Smooth muscle cell (in vitro differentiated cells): ENCODE data around the gene HOMER3. TPM values are rescaled to one million over a fixed set of nuclear protein-coding genes. Genes with fewer than 3 reads are reported as not detected.

Experiments
- DNase-seq: peaks from one replicate; lab custom pipeline; 2025; ENCODE audit not compliant: unreplicated experiment; lab: John Stamatoyannopoulos, UW
- H2AFZ ChIP-seq: fragments of 200-600 bp; sonication (generic); 2 replicates; pipeline ENCODE4 v1.6.0; 2016; ENCODE audit warnings: antibody characterized with exemption, low read depth, mild to moderate bottlenecking
- H3F3A ChIP-seq: fragments of 200-600 bp; sonication (generic); 2 replicates; pipeline ENCODE4 v1.6.0; 2017; ENCODE audit warnings: antibody characterized with exemption, low read depth
- H3K27ac ChIP-seq: fragments of 200-600 bp; sonication (generic); 2 replicates; pipeline ENCODE4 v1.5.1; 2016; ENCODE audit warnings: low read depth, mild to moderate bottlenecking
- H3K27me3 ChIP-seq: fragments of 200-600 bp; sonication (generic); 2 replicates; pipeline ENCODE4 v1.6.1; 2016; ENCODE audit warnings: low read depth, mild to moderate bottlenecking
- H3K36me3 ChIP-seq: fragments of 200-600 bp; sonication (generic); 2 replicates; pipeline ENCODE4 v1.5.1; 2016; ENCODE audit warnings: low read depth
- H3K4me1 ChIP-seq: fragments of 200-600 bp; sonication (generic); 2 replicates; pipeline ENCODE4 v1.5.1; 2016; ENCODE audit warnings: low read depth
- H3K4me2 ChIP-seq: fragments of 200-600 bp; sonication (generic); 2 replicates; pipeline ENCODE4 v1.6.0; 2016; ENCODE audit warnings: mild to moderate bottlenecking
- H3K4me3 ChIP-seq: fragments of 200-600 bp; sonication (generic); 2 replicates; pipeline ENCODE4 v1.5.1; 2016; ENCODE audit warnings: mild to moderate bottlenecking
- H3K79me2 ChIP-seq: fragments of 200-600 bp; sonication (generic); 2 replicates; pipeline ENCODE4 v1.6.0; 2016; ENCODE audit warnings: low read depth, mild to moderate bottlenecking
- H3K9ac ChIP-seq: fragments of 200-600 bp; sonication (generic); 2 replicates; pipeline ENCODE4 v1.6.0; 2016; ENCODE audit warnings: low read depth
- H3K9me3 ChIP-seq: fragments of 200-600 bp; sonication (generic); replicated peaks from 2 replicates; pipeline ENCODE4 v1.5.1; 2016; ENCODE audit warnings: low read depth
- H4K20me1 ChIP-seq: fragments of 200-600 bp; sonication (generic); 2 replicates; pipeline ENCODE4 v1.6.0; 2016; ENCODE audit warnings: low read depth
- CTCF ChIP-seq: fragments of 200-600 bp; sonication (generic); IDR thresholded peaks from 2 replicates; pipeline ENCODE4 v1.5.1; 2017; ENCODE audit warnings: borderline replicate concordance, mild to moderate bottlenecking, antibody characterized with exemption; ENCODE audit not compliant: insufficient read depth, poor library complexity, severe bottlenecking
- WGBS: methylation state at CpG from one replicate; pipeline ENCODE4 v1.1.7; 2016; ENCODE audit warnings: low lambda C conversion rate; 5-methylcytosine and 5-hydroxymethylcytosine counted together
- polyA plus RNA-seq: library from polyadenylated mRNA; unstranded; fragments of >200 nt; fragmentation: Nextera tagmentation; extraction: Ambion mirVana; gene quantifications from 2 replicates; pipeline ENCODE4 v1.2.1, GENCODE V29; 2016
- total RNA-seq: library from RNA; depleted of rRNA; stranded (reverse); fragments of >200 nt; gene quantifications from 2 replicates; pipeline ENCODE4 v1.2.3, GENCODE V29; 2014

HOMER3 gene
- total and polyA plus RNA-seq, 2 experiments from 2014 or later: 37.4 to 88.1 TPM

DNA sequence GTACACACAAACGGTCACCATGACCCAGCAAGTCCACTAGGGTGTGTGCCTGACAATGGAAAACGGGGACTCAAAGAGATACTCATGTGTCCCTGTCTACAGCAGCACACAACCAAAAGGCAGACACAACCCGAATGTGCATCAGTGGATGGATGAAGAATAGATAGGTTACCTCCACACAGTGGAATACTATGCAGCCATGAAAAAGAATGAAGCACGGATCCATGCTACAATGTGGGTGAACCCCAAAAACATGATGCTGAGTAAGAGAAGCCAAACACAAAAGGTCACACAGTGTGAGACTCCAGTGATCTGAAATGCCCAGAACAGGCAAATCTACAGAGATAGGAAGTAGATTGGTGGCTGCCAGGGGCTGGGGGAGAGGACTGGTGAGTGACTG lies 54.0 kb downstream of the HOMER3 start:
- H3K9me3 ChIP-seq: no peaks in the 10 kb centered on the region
- no peak overlapping the region for H3K4me2 ChIP-seq
- no peaks in the 10 kb centered on the region for H3K79me2 ChIP-seq
- no peak for TF ChIP-seq CTCF
- no peak overlapping the region for H3K4me3 ChIP-seq
- no peaks in the 10 kb centered on the region for H3K4me1 ChIP-seq
- H4K20me1 ChIP-seq: no peaks in the 10 kb centered on the region
- no peak overlapping the region for H2AFZ ChIP-seq
- DNase-seq: no peak
- no peaks in the 10 kb centered on the region for H3K27me3 ChIP-seq
- no peaks in the 10 kb centered on the region for H3K36me3 ChIP-seq
- H3F3A ChIP-seq: no peaks in the 10 kb centered on the region
- no peak overlapping the region for H3K9ac ChIP-seq
- WGBS: 98% methylated on average over 4 of the region's 4 CpGs
- H3K27ac ChIP-seq: no peak overlapping the region

DNA sequence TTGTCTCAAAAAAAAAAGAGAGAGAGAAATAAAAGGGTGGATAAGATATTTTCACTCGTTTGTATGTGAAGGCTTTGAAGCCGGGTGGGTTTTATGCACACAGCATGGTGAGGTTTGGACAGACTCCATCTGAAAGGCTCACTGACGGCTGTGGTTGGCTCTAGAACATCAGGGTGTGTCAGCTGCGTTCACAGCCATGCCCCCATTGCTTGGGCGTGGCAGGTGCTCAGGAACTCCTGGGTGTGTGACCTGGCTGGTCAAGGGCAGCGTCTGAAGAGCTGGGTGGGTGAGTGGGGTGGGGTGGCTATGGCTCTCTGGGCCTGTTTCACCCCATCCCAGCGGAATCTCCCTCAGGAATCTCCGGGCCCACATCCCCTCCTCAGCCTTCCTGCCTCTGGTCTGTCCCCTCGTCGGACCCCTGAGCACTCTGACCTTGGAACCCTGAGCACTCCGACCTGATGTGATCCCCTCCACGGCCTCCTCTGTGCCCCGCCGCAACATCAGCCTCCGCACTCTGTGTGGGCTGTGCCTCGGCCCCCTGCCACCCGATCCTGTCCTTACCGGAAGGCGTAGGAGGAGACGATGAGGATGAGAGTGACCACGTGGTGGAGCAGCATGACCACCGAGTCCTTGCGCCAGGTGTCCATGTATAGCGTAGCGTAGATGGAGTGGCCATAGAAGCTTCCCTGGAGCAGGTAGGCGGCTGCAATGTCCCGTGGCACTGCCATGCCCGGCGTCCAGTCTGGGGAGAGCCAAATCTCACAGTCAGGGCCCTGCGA lies 57.3 kb downstream of the HOMER3 start:
- H2AFZ ChIP-seq: no peak overlapping the region
- H3K9me3 ChIP-seq: no peaks in the 10 kb centered on the region
- H3F3A ChIP-seq: no peaks in the 10 kb centered on the region
- no peak overlapping the region for H3K9ac ChIP-seq
- no peaks in the 10 kb centered on the region for H3K4me1 ChIP-seq
- no peak overlapping the region for H3K4me2 ChIP-seq
- H3K4me3 ChIP-seq: no peak overlapping the region
- no peaks in the 10 kb centered on the region for H3K27me3 ChIP-seq
- WGBS: 94% methylated on average over 30 of the region's 30 CpGs
- H3K27ac ChIP-seq: no peak overlapping the region
- no peaks in the 10 kb centered on the region for H4K20me1 ChIP-seq
- H3K36me3 ChIP-seq: no peaks in the 10 kb centered on the region
- DNase-seq: no peak
- no peak for TF ChIP-seq CTCF
- H3K79me2 ChIP-seq: no peaks in the 10 kb centered on the region

DNA sequence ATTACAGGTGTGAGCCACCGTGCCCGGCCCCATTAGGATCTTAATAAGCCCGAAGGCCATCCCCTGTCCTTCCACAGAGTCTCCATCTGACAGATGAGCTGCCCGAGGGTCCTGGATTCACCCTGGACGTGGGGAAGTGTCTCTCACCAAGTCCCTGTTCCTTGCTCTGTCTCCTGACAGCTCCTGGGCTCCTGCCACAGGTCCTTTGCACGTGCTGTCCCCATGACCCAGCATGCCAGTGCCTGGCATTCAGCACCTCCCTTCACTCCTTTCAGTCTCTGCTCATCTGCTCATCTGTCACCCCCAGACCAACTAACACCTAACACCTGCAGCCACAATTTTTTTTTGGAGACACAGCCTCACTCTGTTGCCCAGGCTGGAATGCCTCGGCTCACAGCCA lies 59.5 kb downstream of the HOMER3 start:
- H2AFZ ChIP-seq: no peak overlapping the region
- H3F3A ChIP-seq: no peaks in the 10 kb centered on the region
- no peaks in the 10 kb centered on the region for H3K9me3 ChIP-seq
- no peak overlapping the region for H3K4me2 ChIP-seq
- H3K79me2 ChIP-seq: no peaks in the 10 kb centered on the region
- H3K27ac ChIP-seq: no peak overlapping the region
- no peaks in the 10 kb centered on the region for H3K4me1 ChIP-seq
- 95% methylated on average over 7 of the region's 7 CpGs for WGBS
- H3K9ac ChIP-seq: no peak overlapping the region
- no peaks in the 10 kb centered on the region for H3K36me3 ChIP-seq
- no peak for TF ChIP-seq CTCF
- H3K27me3 ChIP-seq: no peaks in the 10 kb centered on the region
- H3K4me3 ChIP-seq: no peak overlapping the region
- no peak for DNase-seq
- H4K20me1 ChIP-seq: no peaks in the 10 kb centered on the region
